Memory B cell (primary cell): ENCODE measurements around the gene PCNX2.
"Not testable (repeated sequence)": the region's sequence is repeated elsewhere in the genome, so short reads cannot be mapped to it uniquely, and the experiment has no call there.

Experiments
- ATAC-seq: fragments of 150-1000 bp; cut with Tn5 transposase; 2 replicates; pipeline ENCODE4 v1.10.0; 2021; ENCODE audit warnings: low read depth, mild to moderate bottlenecking, moderate library complexity
- DNase-seq, 2 donors: peaks; one replicate each; pipeline ENCODE4 v3.0.0; 2022; ENCODE audit warnings: low spot score in 2 of 2
- H3K27ac Mint-ChIP-seq: one replicate; pipeline ENCODE4 v1.8.0; 2022; ENCODE audit warnings: mild to moderate bottlenecking, moderate library complexity, mixed read lengths
- H3K27me3 Mint-ChIP-seq: one replicate; pipeline ENCODE4 v1.8.0; 2022; ENCODE audit warnings: mixed read lengths
- H3K36me3 Mint-ChIP-seq: one replicate; pipeline ENCODE4 v1.8.0; 2022; ENCODE audit warnings: mild to moderate bottlenecking, mixed read lengths
- H3K4me1 Mint-ChIP-seq: one replicate; pipeline ENCODE4 v1.8.0; 2022; ENCODE audit warnings: mixed read lengths
- H3K4me3 Mint-ChIP-seq: one replicate; pipeline ENCODE4 v1.8.0; 2022; ENCODE audit warnings: mild to moderate bottlenecking, moderate library complexity, mixed read lengths
- H3K9me3 Mint-ChIP-seq: one replicate; pipeline ENCODE4 v1.8.0; 2022; ENCODE audit warnings: mixed read lengths

The PCNX2 gene

GRCh38 chr1:233114860-233115259 is 180.7 kb downstream of the PCNX2 start:
- no peak for ATAC-seq
- Mint-ChIP-seq H3K4me3 (no peak overlapping the region), H3K27ac (no peak overlapping the region), H3K27me3 (no peaks in the 10 kb centered on the region), H3K4me1 (peaks cover 2% of the 10 kb centered on the region), H3K9me3 (no peaks in the 10 kb centered on the region), H3K36me3 (peaks cover 29% of the 10 kb centered on the region)
- DNase-seq = no peak

GRCh38 chr1:233114159-233114558 is 181.4 kb downstream of the PCNX2 start:
- H3K4me3 Mint-ChIP-seq = no peak overlapping the region
- DNase-seq (no peak), ATAC-seq (no peak)
- H3K27ac Mint-ChIP-seq = no peak overlapping the region
- H3K27me3 Mint-ChIP-seq = no peaks in the 10 kb centered on the region
- H3K4me1 Mint-ChIP-seq = peaks cover 2% of the 10 kb centered on the region
- peaks cover 33% of the 10 kb centered on the region for H3K36me3 Mint-ChIP-seq
- H3K9me3 Mint-ChIP-seq = no peaks in the 10 kb centered on the region

- no peak for ATAC-seq
- Mint-ChIP-seq H3K4me3 (no peak overlapping the region), H3K36me3 (peaks cover 38% of the 10 kb centered on the region), H3K27ac (no peak overlapping the region), H3K9me3 (no peaks in the 10 kb centered on the region), H3K4me1 (peaks cover 2% of the 10 kb centered on the region), H3K27me3 (no peaks in the 10 kb centered on the region)
- no peak for DNase-seq
Measured at GRCh38 chr1:233113009-233113879, 182.3 kb downstream of the PCNX2 start.

GRCh38 chr1:233112186-233113008 is 183.1 kb downstream of the PCNX2 start:
- Mint-ChIP-seq H3K27ac (no peak overlapping the region), H3K4me1 (peaks cover 2% of the 10 kb centered on the region), H3K36me3 (peaks cover 37% of the 10 kb centered on the region), H3K27me3 (no peaks in the 10 kb centered on the region), H3K9me3 (no peaks in the 10 kb centered on the region), H3K4me3 (no peak overlapping the region)
- ATAC-seq = no peak
- no peak for DNase-seq

- peaks cover 2% of the 10 kb centered on the region for H3K4me1 Mint-ChIP-seq
- ATAC-seq = no peak
- DNase-seq = no peak
- no peaks in the 10 kb centered on the region for H3K9me3 Mint-ChIP-seq
- peaks cover 40% of the 10 kb centered on the region for H3K36me3 Mint-ChIP-seq
- H3K27me3 Mint-ChIP-seq = no peaks in the 10 kb centered on the region
- H3K4me3 Mint-ChIP-seq = no peak overlapping the region
- H3K27ac Mint-ChIP-seq = no peak overlapping the region
Measured at GRCh38 chr1:233111731-233112130, 183.8 kb downstream of the PCNX2 start.

- peaks cover 41% of the 10 kb centered on the region for H3K36me3 Mint-ChIP-seq
- H3K4me3 Mint-ChIP-seq = no peak overlapping the region
- no peaks in the 10 kb centered on the region for H3K27me3 Mint-ChIP-seq
- ATAC-seq (no peak), DNase-seq (no peak)
- H3K27ac Mint-ChIP-seq = no peak overlapping the region
- H3K9me3 Mint-ChIP-seq = no peaks in the 10 kb centered on the region
- H3K4me1 Mint-ChIP-seq = peaks cover 2% of the 10 kb centered on the region
Measured at GRCh38 chr1:233109096-233109495, 186.4 kb downstream of the PCNX2 start.

- not testable (repeated sequence) for H3K27ac Mint-ChIP-seq, H3K4me1 Mint-ChIP-seq, ATAC-seq, DNase-seq, H3K27me3 Mint-ChIP-seq, H3K4me3 Mint-ChIP-seq, H3K9me3 Mint-ChIP-seq
- peaks cover 42% of the 10 kb centered on the region for H3K36me3 Mint-ChIP-seq
Measured at GRCh38 chr1:233107716-233108130, 187.8 kb downstream of the PCNX2 start.

GRCh38 chr1:233107130-233107660 is 188.3 kb downstream of the PCNX2 start:
- no peaks in the 10 kb centered on the region for H3K27me3 Mint-ChIP-seq
- ATAC-seq (no peak), DNase-seq (no peak)
- peaks cover 39% of the 10 kb centered on the region for H3K36me3 Mint-ChIP-seq
- H3K9me3 Mint-ChIP-seq = no peaks in the 10 kb centered on the region
- H3K27ac Mint-ChIP-seq = no peak overlapping the region
- no peak overlapping the region for H3K4me3 Mint-ChIP-seq
- H3K4me1 Mint-ChIP-seq = no peaks in the 10 kb centered on the region

GRCh38 chr1:233105225-233105624 is 190.3 kb downstream of the PCNX2 start:
- Mint-ChIP-seq H3K27ac (no peak overlapping the region), H3K27me3 (no peaks in the 10 kb centered on the region), H3K9me3 (no peaks in the 10 kb centered on the region), H3K36me3 (peaks cover 34% of the 10 kb centered on the region), H3K4me1 (no peaks in the 10 kb centered on the region), H3K4me3 (no peak overlapping the region)
- DNase-seq (no peak), ATAC-seq (no peak)

GRCh38 chr1:233102341-233102740 is 193.2 kb downstream of the PCNX2 start:
- DNase-seq (no peak), ATAC-seq (no peak)
- Mint-ChIP-seq H3K4me1 (no peaks in the 10 kb centered on the region), H3K27me3 (no peaks in the 10 kb centered on the region), H3K36me3 (peaks cover 20% of the 10 kb centered on the region), H3K4me3 (no peak overlapping the region), H3K9me3 (no peaks in the 10 kb centered on the region), H3K27ac (no peak overlapping the region)

- H3K27ac Mint-ChIP-seq = no peak overlapping the region
Measured at GRCh38 chr1:233097959-233098580, 197.5 kb downstream of the PCNX2 start.

GRCh38 chr1:233097546-233097945 is 198.0 kb downstream of the PCNX2 start:
- no peaks in the 10 kb centered on the region for H3K4me1 Mint-ChIP-seq
- no peak overlapping the region for H3K27ac Mint-ChIP-seq
- H3K9me3 Mint-ChIP-seq = no peaks in the 10 kb centered on the region
- ATAC-seq (no peak), DNase-seq (no peak)
- no peak overlapping the region for H3K4me3 Mint-ChIP-seq
- no peaks in the 10 kb centered on the region for H3K27me3 Mint-ChIP-seq
- H3K36me3 Mint-ChIP-seq = peaks cover 14% of the 10 kb centered on the region

More at GRCh38 chr1:233097959-233098580, 197.5 kb downstream of the PCNX2 start:
- Mint-ChIP-seq H3K36me3 (peaks cover 14% of the 10 kb centered on the region), H3K4me1 (no peaks in the 10 kb centered on the region), H3K4me3 (no peak overlapping the region), H3K9me3 (no peaks in the 10 kb centered on the region), H3K27me3 (no peaks in the 10 kb centered on the region)
- DNase-seq (no peak), ATAC-seq (no peak)

GRCh38 chr1:233094691-233095090 is 200.8 kb downstream of the PCNX2 start:
- no peak overlapping the region for H3K4me3 Mint-ChIP-seq
- H3K9me3 Mint-ChIP-seq = no peaks in the 10 kb centered on the region
- DNase-seq (no peak), ATAC-seq (no peak)
- no peak overlapping the region for H3K27ac Mint-ChIP-seq
- peaks cover 18% of the 10 kb centered on the region for H3K36me3 Mint-ChIP-seq
- H3K4me1 Mint-ChIP-seq = no peaks in the 10 kb centered on the region
- H3K27me3 Mint-ChIP-seq = no peaks in the 10 kb centered on the region

- no peak overlapping the region for H3K27ac Mint-ChIP-seq
- DNase-seq = no peak
- no peaks in the 10 kb centered on the region for H3K27me3 Mint-ChIP-seq
- no peaks in the 10 kb centered on the region for H3K9me3 Mint-ChIP-seq
- no peaks in the 10 kb centered on the region for H3K4me1 Mint-ChIP-seq
- peaks cover 20% of the 10 kb centered on the region for H3K36me3 Mint-ChIP-seq
- ATAC-seq = no peak
- H3K4me3 Mint-ChIP-seq = no peak overlapping the region
Measured at GRCh38 chr1:233094269-233094668, 201.3 kb downstream of the PCNX2 start.
